Stimulated activated naive CD8-positive, alpha-beta T cell treated with anti-CD3 and anti-CD28 coated beads, Interleukin-15, amount 100 ng/mL, for 72 hours (primary cell): ENCODE measurements around the gene KANK2.
A peak's percentile ranks its signal among the peaks of the same experiment; 100 is the strongest.
"Not testable (repeated sequence)": the region's sequence is repeated elsewhere in the genome, so short reads cannot be mapped to it uniquely, and the experiment has no call there.

ENCODE experiments used
- ATAC-seq: fragments of 150-1000 bp; cut with Tn5 transposase; 2 replicates; pipeline ENCODE4 v1.10.0; 2021; ENCODE audit warnings: mild to moderate bottlenecking, moderate library complexity
- DNase-seq, 2 donors: peaks; one replicate each; pipeline ENCODE4 v3.0.0; 2021 to 2022
- H3K27ac Mint-ChIP-seq, 2 donors: one replicate each; pipeline ENCODE4 v1.8.0; 2022; ENCODE audit warnings: mild to moderate bottlenecking in 2 of 2, mixed read lengths in 2 of 2, moderate library complexity in 2 of 2
- H3K27me3 Mint-ChIP-seq: one replicate; pipeline ENCODE4 v1.8.0; 2022; ENCODE audit warnings: mixed read lengths
- H3K4me1 Mint-ChIP-seq: one replicate; pipeline ENCODE4 v1.8.0; 2022; ENCODE audit warnings: mild to moderate bottlenecking, mixed read lengths
- H3K4me3 Mint-ChIP-seq, 2 donors: one replicate each; pipeline ENCODE4 v1.8.0; 2022; ENCODE audit warnings: mild to moderate bottlenecking in 2 of 2, mixed read lengths in 2 of 2, moderate library complexity in 1 of 2
- H3K9me3 Mint-ChIP-seq, 2 donors: one replicate each; pipeline ENCODE4 v1.8.0; 2022; ENCODE audit warnings: mixed read lengths in 2 of 2

Gene KANK2

DNA sequence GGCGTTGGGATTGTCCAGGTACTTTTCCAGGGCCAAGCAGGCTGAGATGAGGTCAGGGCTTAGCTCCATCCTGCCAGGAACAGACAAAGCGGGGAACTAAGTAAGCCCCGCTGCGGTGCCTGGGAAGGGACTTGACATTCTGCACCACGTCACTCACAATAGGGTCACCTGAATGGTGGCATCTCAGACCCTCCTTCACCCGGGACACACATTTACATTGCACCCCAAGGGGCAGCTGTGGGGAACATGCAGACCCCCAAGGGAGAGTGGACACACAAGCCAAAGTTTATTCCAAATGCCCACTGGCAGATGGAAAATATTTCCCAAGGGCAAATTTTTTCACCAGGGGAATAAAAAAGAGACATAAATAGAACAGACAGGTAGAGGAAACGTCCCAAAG is 21.4 kb downstream of the KANK2 start:
- Mint-ChIP-seq H3K27ac (no peak overlapping the region), H3K27me3 (no peaks in the 10 kb centered on the region), H3K9me3 (no peaks in the 10 kb centered on the region), H3K4me1 (peaks cover 12% of the 10 kb centered on the region), H3K4me3 (no peak overlapping the region)
- DNase-seq = no peak
- ATAC-seq = no peak

GRCh38 chr19:11174336-11174735 is 23.0 kb downstream of the KANK2 start:
- H3K9me3 Mint-ChIP-seq = no peaks in the 10 kb centered on the region
- H3K4me3 Mint-ChIP-seq = no peak overlapping the region
- no peak for ATAC-seq
- H3K27ac Mint-ChIP-seq = no peak overlapping the region
- DNase-seq = no peak
- peaks cover 2% of the 10 kb centered on the region for H3K4me1 Mint-ChIP-seq
- H3K27me3 Mint-ChIP-seq = no peaks in the 10 kb centered on the region

GRCh38 chr19:11173516-11174155 is 23.7 kb downstream of the KANK2 start:
- DNase-seq = no peak
- Mint-ChIP-seq H3K4me1 (no peaks in the 10 kb centered on the region), H3K4me3 (no peak overlapping the region), H3K27ac (no peak overlapping the region), H3K9me3 (no peaks in the 10 kb centered on the region), H3K27me3 (no peaks in the 10 kb centered on the region)
- no peak for ATAC-seq

- Mint-ChIP-seq H3K27ac (no peak overlapping the region), H3K27me3 (no peaks in the 10 kb centered on the region), H3K4me3 (no peak overlapping the region), H3K9me3 (no peaks in the 10 kb centered on the region), H3K4me1 (no peaks in the 10 kb centered on the region)
- ATAC-seq (no peak), DNase-seq (no peak)
Measured at GRCh38 chr19:11172576-11172975, 24.8 kb downstream of the KANK2 start.

DNA sequence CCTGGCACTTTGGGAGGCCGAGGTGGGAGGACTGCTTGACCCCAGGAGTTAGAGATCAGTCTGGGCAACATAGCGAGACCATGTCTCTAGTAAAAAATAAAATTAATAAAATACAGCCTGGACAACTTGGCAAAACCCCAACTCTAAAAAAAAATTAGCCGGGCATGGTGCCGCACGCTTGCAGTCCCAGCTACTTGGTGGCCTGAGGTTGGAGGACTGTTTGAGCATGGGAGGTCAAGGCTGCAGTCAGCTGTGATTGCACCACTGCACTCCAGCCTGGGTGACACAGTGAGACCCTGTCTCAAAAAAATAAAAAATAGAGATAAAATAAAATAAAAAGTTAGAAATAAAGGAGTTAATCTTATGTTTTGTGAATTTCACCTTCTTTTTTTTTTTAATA is 26.2 kb downstream of the KANK2 start:
- Mint-ChIP-seq H3K4me1 (no peaks in the 10 kb centered on the region), H3K27ac (no peak overlapping the region), H3K27me3 (no peaks in the 10 kb centered on the region), H3K4me3 (no peak overlapping the region), H3K9me3 (no peaks in the 10 kb centered on the region)
- no peak for ATAC-seq
- no peak for DNase-seq

DNA sequence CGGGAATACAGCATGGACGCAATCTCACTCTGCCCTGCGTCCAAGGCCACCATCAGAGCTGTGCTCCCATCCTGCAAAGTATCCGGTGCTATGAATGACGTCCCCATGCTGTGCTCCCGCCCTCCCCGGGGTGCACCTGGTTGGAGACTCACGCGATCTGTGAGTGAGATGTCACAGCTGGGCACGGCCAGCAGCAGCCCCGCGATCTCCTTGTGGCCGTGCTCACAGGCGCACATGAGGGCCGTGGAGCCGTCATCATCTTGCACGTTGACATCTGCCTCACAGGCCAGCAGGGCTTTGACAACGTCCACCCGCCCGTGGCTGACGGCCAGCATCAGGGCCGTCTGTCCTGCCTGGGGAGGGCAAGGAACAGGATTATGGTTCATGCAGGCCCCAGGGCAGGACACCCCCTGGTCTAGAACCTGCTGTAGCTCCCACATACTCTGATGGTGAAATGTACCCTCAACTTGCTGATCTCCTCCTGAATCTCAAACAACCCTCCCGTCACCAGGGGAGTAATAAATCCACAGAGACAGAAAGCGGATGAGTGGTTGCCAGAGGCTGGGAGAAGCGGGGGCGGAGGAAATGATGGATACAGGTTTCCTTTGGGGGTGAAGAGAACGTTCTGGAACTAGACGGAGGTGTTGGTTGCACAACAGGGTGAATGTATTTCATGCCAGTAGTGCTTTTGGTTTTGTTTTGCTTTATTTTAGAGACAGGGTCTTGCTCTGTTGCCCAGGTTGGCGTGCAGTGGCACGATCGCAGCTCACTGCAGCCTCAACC is 27.3 kb downstream of the KANK2 start:
- ATAC-seq = no peak

GRCh38 chr19:11168568-11168967 is 28.8 kb downstream of the KANK2 start:
- no peak overlapping the region for H3K4me3 Mint-ChIP-seq
- ATAC-seq = no peak
- H3K4me1 Mint-ChIP-seq = no peaks in the 10 kb centered on the region
- H3K27me3 Mint-ChIP-seq = no peaks in the 10 kb centered on the region
- no peaks in the 10 kb centered on the region for H3K9me3 Mint-ChIP-seq
- DNase-seq = no peak
- no peak overlapping the region for H3K27ac Mint-ChIP-seq

More for the DNA sequence above, 27.3 kb downstream of the KANK2 start:
- no peaks in the 10 kb centered on the region for H3K9me3 Mint-ChIP-seq
- DNase-seq = no peak
- H3K27ac Mint-ChIP-seq = no peak overlapping the region
- no peaks in the 10 kb centered on the region for H3K27me3 Mint-ChIP-seq
- no peaks in the 10 kb centered on the region for H3K4me1 Mint-ChIP-seq
- no peak overlapping the region for H3K4me3 Mint-ChIP-seq

DNA sequence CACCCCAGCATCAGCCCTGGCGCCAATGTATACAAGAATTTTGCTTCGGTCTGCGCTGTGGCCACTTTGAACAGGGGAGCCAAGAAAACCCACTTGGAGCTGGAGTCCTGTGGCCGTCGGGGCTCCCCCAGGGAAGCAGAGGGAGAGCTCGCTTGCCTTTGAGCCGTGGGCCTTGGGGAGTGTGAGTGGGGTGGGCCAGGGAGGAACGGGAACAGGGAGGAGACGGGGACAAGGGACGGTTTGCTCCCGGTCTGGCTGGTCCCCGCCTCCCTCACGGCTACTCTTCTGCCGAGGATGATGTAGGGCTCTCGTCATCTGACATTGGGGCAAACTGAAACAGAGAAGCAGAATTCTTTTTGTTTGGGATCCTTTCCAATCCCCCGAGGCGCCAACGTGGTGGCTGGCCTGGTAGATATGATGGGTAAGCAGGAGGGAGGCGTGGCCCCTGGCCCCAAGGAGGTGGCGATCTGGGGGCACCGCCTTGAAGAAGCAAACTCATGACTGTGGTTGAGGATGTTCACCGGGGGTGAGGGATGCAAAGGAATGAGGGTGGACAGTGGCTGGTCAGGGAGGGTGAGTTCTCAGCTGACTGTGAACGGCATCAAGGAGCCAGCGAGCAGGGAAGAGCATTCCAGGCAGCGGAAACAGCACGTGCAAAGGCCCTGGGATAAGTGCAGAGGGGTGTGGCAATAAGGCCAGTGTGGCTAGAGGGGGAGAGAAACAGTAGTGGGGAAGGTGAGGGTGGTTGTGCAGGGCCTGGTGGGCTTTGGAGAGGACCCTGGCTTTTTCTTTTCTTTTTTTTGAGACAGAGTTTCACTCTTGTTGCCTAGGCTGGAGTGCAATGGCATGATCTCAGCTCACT is 30.8 kb downstream of the KANK2 start:
- DNase-seq (no peak), ATAC-seq (no peak)
- no peak overlapping the region for H3K4me3 Mint-ChIP-seq
- no peaks in the 10 kb centered on the region for H3K4me1 Mint-ChIP-seq
- H3K27ac Mint-ChIP-seq = no peak overlapping the region
- H3K9me3 Mint-ChIP-seq = no peaks in the 10 kb centered on the region
- H3K27me3 Mint-ChIP-seq = no peaks in the 10 kb centered on the region

DNA sequence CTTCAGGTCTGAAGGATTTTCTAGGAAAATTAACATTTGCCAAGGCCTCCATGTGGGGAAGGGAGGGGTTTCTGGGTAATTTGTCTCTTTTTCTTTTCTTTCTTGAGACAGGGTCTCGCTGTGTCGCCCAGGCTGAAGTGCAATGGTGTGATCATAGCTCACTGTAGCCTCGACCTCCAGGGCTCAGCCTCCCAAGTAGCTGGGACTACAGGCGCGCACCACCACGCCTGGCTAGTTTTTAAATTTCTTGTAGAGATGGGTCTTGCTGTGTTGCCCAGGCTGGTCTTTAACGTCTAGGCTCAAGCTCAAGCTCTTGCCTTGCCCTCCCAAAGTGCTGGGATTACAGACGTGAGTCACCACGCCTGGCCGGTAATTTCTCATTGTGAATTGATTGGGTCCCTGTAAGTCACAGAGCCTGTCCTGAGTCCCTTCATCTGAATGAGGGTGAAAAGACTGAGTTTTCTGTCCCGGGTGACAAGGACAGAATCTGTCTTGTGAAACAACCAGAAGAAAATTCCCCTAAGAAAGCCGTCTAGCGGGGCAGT is 31.8 kb downstream of the KANK2 start:
- H3K4me3 Mint-ChIP-seq = no peak overlapping the region
- no peaks in the 10 kb centered on the region for H3K4me1 Mint-ChIP-seq
- no peaks in the 10 kb centered on the region for H3K9me3 Mint-ChIP-seq
- H3K27ac Mint-ChIP-seq = no peak overlapping the region
- DNase-seq (no peak), ATAC-seq (no peak)
- H3K27me3 Mint-ChIP-seq = no peaks in the 10 kb centered on the region

GRCh38 chr19:11164879-11165406 is 32.4 kb downstream of the KANK2 start:
- DNase-seq = no peak
- ATAC-seq = no peak
- no peak overlapping the region for H3K27ac Mint-ChIP-seq
- H3K9me3 Mint-ChIP-seq = no peaks in the 10 kb centered on the region
- no peaks in the 10 kb centered on the region for H3K4me1 Mint-ChIP-seq
- H3K27me3 Mint-ChIP-seq = no peaks in the 10 kb centered on the region
- no peak overlapping the region for H3K4me3 Mint-ChIP-seq

- DNase-seq = no peak
- Mint-ChIP-seq H3K9me3 (no peaks in the 10 kb centered on the region), H3K4me3 (no peak overlapping the region), H3K4me1 (no peaks in the 10 kb centered on the region), H3K27me3 (no peaks in the 10 kb centered on the region), H3K27ac (no peak overlapping the region)
- ATAC-seq = no peak
Measured at GRCh38 chr19:11164296-11164695, 33.0 kb downstream of the KANK2 start.

GRCh38 chr19:11160440-11160768 is 36.9 kb downstream of the KANK2 start:
- not testable (repeated sequence) for H3K27me3 Mint-ChIP-seq, H3K4me3 Mint-ChIP-seq, ATAC-seq, H3K27ac Mint-ChIP-seq, DNase-seq, H3K9me3 Mint-ChIP-seq
- peaks cover 11% of the 10 kb centered on the region for H3K4me1 Mint-ChIP-seq

DNA sequence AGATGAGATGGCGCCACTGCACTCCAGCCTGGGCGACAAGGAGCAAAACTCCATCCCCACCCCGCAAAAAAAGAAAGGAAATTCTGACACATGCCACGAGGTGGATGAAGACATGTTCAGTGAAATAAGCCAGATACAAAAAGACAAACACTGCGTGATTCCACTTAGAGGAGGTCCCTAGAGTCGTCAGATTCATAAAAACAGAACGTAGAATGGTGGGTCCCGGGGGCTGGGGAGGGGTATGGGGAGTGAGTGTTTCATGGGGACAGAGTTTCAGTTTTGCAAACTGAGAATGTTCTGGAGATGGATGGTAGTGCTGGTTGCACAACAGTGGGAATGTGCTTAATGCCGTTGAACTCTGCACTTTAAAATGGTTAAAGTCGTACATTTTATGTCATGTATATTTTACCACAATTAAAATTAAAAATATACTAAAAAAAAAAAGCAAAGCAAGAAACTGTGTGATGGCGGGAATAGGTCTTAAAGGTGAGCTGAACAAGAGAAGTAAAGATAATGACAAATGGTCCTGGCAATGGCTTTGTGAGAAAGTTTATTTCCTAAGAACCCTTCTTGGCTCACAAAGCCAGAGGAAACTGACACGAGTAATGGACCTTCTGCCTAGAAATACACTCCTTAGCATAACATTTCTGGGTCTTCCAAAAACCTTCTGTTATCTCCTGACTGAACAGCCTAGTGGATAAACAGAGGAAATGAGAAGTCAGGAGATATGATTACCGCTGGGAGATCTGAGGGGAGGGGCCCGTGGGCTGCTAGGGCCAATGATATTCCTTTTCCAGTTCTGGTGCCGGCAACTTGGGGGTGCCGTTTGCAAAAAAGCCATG is 37.5 kb downstream of the KANK2 start:
- Mint-ChIP-seq H3K27ac (no peak overlapping the region), H3K9me3 (no peaks in the 10 kb centered on the region), H3K4me1 (peaks cover 11% of the 10 kb centered on the region), H3K27me3 (no peaks in the 10 kb centered on the region), H3K4me3 (no peak overlapping the region)
- no peak for ATAC-seq
- DNase-seq = no peak

DNA sequence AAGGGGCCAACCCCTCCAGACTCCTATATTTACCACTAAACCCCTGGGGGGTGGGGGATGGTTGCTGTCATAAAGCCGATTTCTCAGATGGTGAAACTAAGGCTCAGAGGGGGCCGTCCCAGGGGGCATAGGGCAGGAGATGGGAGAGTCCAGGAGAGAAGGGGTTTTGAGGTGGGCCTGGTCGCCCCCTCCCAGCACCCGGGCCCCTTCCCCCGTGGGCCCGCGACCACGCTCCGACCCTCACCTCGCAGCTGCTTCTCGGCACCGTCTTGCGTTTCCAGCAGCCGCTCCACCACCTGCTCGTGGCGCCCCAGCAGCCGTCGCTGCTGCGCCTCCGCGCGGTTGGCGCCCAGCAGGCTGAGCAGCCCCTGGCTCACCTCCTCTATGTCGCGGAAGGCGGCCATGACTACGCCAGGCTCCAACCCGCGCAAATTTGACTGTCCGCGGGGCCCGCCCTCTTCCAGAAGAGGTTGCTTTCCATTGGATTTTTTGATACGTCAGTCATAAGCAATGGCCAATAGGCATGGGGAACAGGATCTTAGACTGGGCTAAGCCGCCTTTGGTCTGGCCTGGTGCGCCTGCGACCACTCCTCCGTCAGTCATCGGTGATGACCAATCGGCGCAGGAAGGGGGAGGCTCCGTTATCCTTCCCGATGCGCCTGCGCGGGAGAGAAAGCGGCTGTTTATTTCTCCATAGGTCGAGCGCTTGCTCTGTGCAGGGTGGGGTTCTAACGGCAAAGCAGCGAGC is 41.8 kb downstream of the KANK2 start, which contains the start of gene SPC24:
Gene SPC24, minus strand, starts transcription at position 410 of the 748 bp plus-strand sequence. Its CDS starts 6 bp downstream, at position 404.
- DNase-seq (peak; percentile 93 to 97), ATAC-seq (peak; percentile 99)
- Mint-ChIP-seq H3K27ac (peak within 1 kb of the TSS; percentile 94 to 97), H3K4me1 (peaks cover 28% of the 10 kb centered on the region), H3K27me3 (no peaks in the 10 kb centered on the region), H3K4me3 (peak within 1 kb of the TSS; percentile 83 to 92), H3K9me3 (no peaks in the 10 kb centered on the region)
